COLO668 (cell line): Measurements from ENCODE around the gene CALR3.
"Not testable (repeated sequence)": the region's sequence is repeated elsewhere in the genome, so short reads cannot be mapped to it uniquely, and the experiment has no call there.

Source experiments
- DNase-seq: peaks from one replicate; lab custom pipeline; 2025; ENCODE audit not compliant: unreplicated experiment; lab: John Stamatoyannopoulos, UW

The CALR3 gene

DNA sequence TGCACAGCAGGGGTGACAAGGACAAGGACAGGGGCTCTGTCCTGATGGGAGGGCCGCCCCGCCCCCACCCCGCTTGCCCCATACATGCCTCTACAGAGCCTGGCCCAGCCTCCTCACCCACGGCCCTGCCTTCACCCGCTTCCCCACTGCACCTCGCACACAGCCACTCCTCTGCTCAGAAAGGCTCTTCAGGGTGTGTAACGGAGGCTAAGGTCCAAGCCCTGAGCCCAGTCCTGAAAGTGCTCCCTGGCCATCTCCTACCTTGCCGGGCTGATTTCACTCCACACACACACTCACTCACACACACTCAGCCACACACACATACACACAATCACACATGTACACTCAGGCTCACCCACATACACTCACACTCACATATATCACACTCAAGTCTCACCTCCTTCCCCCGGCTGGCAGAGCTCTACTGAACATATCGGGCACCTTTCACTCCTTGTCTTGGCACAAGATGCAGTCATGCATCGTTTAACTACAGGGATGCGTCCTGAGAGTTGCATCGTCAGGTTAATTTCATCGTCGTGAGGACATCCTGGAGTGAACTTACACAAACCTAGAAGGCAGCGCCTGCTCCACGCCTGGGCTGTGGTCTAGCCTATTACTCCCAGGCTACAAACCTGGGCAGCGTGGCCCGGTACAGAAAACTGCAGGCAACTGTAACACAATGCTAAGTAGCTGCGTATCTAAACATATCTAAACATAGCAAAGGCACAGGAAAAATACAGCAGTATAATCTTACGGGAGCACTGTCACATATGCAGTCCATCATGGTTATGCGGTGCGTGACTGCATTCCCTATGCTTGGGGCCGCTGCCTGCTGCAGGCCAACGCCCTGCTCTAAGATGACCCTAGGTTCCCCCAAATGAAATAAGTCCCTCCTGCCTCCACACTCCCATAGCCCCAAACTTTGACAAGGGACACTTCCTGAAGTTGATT lies 37.3 kb downstream of the CALR3 start:
- DNase-seq: no peak

- DNase-seq: no peak
Observed at GRCh38 chr19:16457954-16458331, 38.0 kb downstream of the CALR3 start.

DNA sequence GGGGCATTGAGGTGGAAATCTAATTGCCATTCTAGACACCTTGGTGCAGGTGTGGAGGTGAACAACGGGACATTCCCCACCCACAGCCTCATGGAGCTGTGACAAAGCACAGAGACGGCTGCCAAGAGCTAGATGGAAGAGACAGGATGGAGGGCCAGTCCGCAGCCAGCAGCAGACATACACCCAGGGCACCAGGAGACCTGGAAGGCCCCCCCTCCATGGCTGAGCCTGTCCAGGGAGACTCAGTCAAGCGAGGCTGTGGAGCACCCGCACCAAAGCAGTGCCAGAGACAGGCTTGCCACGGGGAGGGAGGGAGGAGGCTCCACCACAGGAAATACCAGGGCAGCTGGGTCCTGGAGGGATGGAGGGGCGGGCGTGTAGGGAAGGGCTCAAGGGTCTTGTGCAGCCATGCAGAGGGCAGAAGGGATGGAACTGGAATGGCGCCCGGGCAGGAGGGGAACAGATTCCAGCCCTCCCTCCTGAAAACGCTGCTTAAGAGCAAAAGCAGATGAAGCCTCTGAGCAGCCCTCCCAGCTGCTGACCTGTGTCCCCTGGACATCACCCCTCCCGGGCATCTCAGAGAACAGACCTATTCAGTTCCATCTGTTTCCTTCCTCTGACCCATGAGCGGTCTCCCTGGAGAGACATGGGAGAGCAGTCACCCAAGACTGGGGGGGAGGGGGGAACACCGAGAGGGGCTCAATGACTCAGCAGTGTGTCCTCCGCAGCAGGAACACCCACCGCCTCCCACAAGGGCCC lies 38.6 kb downstream of the CALR3 start:
- DNase-seq: peak; percentile 60

- peak; percentile 60 for DNase-seq
Observed at GRCh38 chr19:16456652-16457194, 39.2 kb downstream of the CALR3 start.

DNA sequence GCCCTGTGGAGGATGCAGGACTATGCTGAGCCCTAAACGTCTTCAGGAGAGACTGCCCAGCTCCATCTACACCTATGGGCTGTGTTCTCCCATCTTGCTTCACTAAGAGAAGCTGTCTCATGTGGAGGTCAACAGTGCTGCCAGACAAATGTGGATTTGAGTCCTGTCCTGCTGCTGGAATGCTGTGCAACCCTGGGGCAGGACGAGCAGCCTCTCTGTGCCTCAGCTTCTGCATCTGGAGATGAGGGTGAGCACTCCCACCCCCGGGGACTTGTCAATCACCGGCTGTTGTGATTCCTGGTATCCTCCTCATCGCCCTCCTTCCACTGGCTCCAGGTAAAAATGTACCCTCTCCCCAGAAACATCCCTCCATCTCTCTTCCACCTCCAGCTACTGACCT lies 40.5 kb downstream of the CALR3 start:
- DNase-seq: no peak

DNA sequence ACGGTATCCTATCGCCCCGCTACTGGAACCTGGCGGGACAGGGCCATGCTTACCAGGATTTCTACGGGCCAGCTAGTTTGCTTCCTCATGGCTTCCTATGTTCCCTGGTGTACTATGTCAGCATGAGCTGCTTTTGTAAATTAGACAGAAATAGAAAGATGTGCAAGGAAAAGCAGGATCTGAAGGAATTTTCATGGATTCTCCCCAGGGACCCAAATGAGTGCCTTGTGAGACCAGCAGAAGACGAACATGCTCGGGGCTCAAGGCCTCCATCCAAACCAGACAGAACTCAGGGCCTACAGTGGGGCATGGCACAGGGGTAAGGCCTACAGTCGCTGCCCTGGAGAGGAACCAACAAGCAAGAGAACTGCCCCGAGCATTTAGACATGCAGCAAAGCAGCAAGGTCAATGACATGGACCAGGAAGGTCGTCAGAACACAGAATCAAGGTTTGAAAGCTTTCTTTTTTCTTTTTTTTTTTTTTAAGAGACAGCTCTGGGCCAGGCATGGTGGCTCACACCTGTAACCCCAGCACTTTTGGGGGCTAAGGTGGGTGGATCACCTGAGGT lies 41.5 kb downstream of the CALR3 start:
- no peak for DNase-seq

GRCh38 chr19:16452325-16452724 lies 43.6 kb downstream of the CALR3 start:
- DNase-seq: no peak

DNA sequence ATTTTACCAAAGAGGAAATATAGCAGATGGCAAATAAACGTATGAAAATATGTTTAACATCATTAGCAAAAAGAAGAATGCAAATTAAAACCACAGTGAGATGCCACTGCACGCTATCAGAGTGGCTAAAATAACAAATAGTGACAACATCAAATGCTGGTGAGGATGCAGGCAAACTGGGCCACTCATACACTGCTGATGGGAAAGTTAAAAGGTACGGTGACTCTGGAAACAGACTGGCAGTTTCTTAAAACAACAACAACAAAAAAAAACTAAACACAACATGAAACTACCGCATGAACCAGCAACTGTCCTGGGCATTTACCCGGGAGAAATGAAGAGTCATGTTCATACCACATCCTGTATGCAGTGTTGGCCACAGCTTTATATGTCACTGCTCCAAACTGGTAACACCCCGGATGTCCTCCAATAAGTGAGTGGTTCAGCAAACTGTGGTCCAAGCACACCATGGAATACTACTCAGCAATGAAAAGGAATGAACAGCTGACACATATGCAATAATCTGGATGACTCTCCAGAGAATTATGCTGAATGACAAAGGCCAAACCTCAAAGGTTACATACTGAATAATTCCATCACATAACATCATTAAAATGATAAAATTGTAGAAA lies 46.5 kb downstream of the CALR3 start:
- DNase-seq: no peak

- not testable (repeated sequence) for DNase-seq
Observed at GRCh38 chr19:16448872-16449271, 47.1 kb downstream of the CALR3 start.

DNA sequence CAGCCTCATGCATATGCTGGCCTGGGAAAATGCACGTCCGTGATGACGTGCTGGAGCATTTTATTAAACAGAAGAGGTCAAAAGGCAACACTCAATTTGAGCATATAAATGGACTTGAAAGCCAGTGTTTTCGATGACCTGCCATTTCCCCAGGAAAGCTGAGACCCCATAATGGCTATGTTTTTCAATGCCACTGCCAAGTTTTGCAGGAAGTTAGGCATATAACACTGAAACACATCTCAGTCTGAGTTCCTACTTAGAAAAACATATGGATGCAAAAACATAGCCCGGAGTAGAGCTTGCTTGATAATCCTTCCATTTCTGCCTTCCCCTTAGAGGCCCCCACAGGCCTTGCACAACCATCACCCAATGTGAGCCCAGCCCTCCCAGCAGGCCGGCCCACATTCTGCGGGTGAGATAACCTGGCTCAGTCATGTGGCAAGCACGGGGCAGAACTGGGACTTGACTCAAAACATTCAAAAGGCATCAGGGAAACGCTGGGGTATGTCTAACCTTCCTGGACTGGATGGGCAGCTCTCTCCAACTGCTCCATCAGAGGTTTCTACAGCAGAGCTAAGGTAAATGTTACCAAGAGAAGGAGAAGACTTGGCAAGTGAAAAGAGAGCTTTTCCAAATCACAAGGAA lies 49.1 kb downstream of the CALR3 start:
- DNase-seq: no peak

DNA sequence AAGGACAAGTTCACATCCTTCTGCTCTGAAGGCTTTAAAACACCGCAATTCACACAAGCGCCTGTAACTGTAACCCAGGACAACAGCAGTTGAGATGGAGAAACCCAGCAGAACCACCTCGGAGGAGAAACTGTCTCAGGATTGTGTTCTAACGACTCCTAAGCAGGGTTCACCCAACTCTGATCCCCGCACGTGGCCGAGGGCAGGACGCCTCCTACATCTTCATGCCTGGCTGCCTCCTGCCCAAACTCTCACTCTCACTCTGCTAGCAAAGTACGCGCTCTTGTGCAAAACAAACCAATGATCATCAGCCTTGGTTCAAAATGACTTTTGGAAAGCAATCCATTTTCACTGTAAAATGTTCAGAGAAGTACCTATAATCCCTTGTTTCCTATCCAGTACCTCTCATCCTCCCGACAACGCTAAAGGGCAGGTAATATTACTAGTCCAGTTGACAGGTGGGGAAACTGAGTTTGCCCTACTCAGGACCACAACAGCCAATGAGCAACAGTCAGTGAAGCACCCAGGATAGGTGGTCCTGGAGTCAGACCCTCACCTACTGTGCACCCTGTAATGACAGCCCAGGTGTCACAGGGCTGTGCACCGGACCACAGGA lies 49.8 kb downstream of the CALR3 start:
- DNase-seq: peak; percentile 7

DNA sequence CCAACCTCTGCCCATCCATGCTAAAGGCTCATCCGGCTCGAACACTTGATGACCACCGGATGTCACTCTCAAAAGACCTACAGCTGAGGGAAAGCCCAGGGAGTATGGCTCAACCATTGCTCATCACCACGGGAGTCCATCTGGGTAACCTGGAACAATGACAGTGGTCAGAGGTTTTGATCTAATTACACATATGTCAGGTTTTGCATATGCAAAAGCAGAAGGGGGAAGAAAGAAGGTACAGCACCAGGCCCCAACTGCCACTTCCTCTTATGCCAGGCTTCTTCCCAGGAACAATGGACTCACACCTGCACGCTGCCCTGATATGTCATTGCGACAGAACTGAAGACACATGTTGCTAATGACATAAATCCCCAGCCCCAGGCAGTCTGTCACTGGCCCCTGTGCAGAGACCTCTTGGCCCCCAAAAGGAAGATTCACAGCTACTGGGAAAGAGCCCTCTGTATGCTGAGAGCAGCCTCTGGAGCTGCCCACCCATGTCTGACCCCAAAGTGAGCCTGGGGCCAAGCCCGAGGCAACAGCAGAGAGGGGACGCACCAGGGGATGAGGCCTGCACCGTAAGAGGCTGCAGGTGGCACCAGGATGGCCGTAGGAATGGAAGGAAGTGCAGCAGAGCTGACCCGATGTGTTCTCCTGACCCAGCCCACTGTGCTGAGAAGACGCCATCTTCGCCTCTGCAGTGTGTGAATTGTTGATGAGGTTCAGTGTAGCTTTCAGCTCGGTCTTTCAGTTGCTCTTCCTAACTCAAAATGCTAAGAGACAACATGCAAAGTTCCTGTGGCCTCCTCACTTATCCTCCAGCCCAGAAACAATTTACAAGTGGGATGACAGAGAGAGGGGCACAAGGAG lies 50.5 kb downstream of the CALR3 start:
- peak; percentile 55 for DNase-seq

GRCh38 chr19:16444269-16444600 lies 51.7 kb downstream of the CALR3 start:
- no peak for DNase-seq

- DNase-seq: peak; percentile 72
Observed at GRCh38 chr19:16442386-16443276, 53.3 kb downstream of the CALR3 start.

GRCh38 chr19:16441661-16442162 lies 54.3 kb downstream of the CALR3 start:
- peak; percentile 61 for DNase-seq

DNA sequence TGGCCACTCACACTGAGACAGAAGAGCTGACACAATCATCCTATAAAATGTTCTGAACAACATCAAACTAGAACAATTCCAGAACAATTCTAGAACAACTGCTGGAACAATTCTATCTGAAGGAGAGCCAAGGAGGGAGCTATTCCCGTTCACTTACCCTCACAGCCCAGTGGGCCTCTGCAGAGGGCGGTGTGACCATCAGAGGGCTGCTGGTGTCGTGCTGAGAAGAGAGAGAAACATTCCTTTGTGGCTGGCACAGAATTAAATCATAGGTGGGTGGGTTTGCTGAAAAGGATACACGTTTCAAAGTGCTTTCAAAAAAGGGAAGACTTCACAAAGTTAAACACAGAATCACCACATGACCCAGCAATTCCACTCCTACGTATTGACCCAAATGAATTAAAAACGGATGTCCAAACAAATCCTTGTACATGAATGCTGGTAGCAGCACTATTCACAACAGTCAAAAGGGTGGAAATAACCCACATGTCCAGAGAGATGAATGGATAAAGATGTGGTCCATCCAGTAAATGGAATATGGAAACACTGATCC lies 59.1 kb downstream of the CALR3 start:
- DNase-seq: no peak

- no peak for DNase-seq
Observed at GRCh38 chr19:16435999-16436650, 59.8 kb downstream of the CALR3 start.
